DND-41 (cell line): ENCODE results near the gene GALNT7.

Experiments used
- EZH2 ChIP-seq: IDR thresholded peaks from 3 replicates; pipeline ENCODE4 v1.6.1; 2012; ENCODE audit warnings: borderline replicate concordance, low read depth, mild to moderate bottlenecking, moderate library complexity, low read length, inconsistent platforms; ENCODE audit not compliant: severe bottlenecking
- TF ChIP-seq, protein P1 (sequence below): IDR thresholded peaks from 2 replicates; pipeline ENCODE4 v1.5.1; 2012; ENCODE audit warnings: borderline replicate concordance, low read length, moderate library complexity, mild to moderate bottlenecking; ENCODE audit not compliant: poor library complexity, severe bottlenecking; ENCODE audit errors: extremely low read depth

DNA sequence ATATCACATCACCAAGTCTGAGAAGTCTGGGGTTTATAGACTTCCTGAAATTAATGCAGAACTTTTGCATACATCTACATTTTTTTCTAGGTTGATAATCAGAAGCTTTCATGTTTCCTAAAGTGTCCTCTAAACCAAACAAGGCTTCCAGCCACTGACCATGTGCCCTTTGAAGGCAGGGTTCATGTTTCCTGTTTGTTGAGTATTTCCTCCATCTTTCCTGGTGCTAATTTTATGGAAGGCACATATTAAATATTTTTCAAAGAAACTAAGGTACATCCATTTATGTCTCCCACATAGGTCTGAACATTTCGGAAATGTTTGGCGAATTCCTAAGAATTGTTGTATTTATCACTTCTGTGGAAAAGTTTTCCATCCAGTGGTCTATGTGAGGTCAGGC lies 5.6 kb downstream of the GALNT7 start:
- TF ChIP-seq, protein P1, sequence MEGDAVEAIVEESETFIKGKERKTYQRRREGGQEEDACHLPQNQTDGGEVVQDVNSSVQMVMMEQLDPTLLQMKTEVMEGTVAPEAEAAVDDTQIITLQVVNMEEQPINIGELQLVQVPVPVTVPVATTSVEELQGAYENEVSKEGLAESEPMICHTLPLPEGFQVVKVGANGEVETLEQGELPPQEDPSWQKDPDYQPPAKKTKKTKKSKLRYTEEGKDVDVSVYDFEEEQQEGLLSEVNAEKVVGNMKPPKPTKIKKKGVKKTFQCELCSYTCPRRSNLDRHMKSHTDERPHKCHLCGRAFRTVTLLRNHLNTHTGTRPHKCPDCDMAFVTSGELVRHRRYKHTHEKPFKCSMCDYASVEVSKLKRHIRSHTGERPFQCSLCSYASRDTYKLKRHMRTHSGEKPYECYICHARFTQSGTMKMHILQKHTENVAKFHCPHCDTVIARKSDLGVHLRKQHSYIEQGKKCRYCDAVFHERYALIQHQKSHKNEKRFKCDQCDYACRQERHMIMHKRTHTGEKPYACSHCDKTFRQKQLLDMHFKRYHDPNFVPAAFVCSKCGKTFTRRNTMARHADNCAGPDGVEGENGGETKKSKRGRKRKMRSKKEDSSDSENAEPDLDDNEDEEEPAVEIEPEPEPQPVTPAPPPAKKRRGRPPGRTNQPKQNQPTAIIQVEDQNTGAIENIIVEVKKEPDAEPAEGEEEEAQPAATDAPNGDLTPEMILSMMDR, result no peak
- TF ChIP-seq EZH2, result no peak
